Activated naive CD4-positive, alpha-beta T cell treated with anti-CD3 and anti-CD28 coated beads, Interleukin-2, amount 10 ng/mL, durations not matched to agents 7 days and 5 days (primary cell): ENCODE data around the gene PFDN4.

Experiments
- CTCF ChIA-PET: fragments of 350-600 bp; sonication (Branson Sonifier 250); formaldehyde crosslinking; loops from one replicate; lab custom pipeline; 2021; ENCODE audit warnings: antibody characterized with exemption; lab: Charles Lee
- DNase-seq: peaks from one replicate; pipeline ENCODE4 v3.0.0-alpha.2; 2020
- H3K27ac Mint-ChIP-seq: one replicate; pipeline ENCODE4 v1.8.0; 2021; ENCODE audit warnings: mild to moderate bottlenecking, moderate library complexity, mixed read lengths
- H3K27me3 Mint-ChIP-seq: one replicate; pipeline ENCODE4 v1.8.0; 2021; ENCODE audit warnings: mild to moderate bottlenecking, mixed read lengths
- H3K36me3 Mint-ChIP-seq: one replicate; pipeline ENCODE4 v1.8.0; 2021; ENCODE audit warnings: mixed read lengths
- H3K4me1 Mint-ChIP-seq: one replicate; pipeline ENCODE4 v1.8.0; 2021; ENCODE audit warnings: mixed read lengths
- H3K4me3 Mint-ChIP-seq: one replicate; pipeline ENCODE4 v1.8.0; 2021; ENCODE audit warnings: mild to moderate bottlenecking, moderate library complexity, mixed read lengths
- H3K9me3 Mint-ChIP-seq: one replicate; pipeline ENCODE4 v1.8.0; 2021; ENCODE audit warnings: mixed read lengths

The PFDN4 gene, protein sequence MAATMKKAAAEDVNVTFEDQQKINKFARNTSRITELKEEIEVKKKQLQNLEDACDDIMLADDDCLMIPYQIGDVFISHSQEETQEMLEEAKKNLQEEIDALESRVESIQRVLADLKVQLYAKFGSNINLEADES

DNA sequence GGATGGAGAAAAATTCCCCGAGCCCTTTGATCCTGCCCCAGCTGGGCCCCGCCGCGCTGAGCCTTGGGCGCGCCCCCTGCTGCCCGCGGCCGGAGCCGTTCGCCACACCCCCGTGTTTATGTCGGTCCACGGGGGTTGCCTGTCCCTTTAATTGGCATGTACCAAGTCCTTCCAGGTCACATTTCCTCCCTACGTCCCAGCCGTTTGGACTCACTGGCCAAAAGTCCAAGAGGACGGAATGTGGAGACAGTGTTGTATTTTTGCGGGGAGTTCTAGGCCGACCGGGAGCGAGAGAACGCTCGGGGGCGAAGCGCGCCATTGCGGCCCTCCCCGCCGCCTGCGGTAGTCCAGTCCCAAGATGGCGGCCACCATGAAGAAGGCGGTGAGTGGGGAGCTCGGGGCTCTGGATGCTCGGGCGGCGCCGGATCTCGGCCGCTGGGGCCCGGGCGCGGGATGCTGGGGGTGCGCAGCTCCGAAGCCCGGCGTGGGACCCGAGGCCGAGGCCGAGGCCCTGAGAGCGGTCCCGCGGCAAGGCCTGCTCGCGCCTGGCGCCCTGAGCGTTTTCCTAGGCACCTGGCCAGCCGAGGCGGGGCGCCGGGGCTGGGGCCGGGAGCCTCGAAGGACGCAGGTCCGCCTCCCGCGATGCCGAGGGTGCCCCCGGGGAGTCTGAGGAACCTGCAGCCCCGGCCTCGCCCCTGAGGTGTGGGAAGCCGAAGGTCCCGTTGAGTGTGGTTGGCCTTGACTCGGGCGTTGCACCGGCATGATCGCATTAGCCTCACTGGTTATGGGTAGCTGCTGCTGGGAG, at the start of gene PFDN4:
PFDN4 (plus strand) TSS at position 345 of the 805 bp plus-strand sequence; CDS start at position 359, 14 bp downstream.
- CTCF ChIA-PET: interaction anchor here (0.7 to 3.5 kb wide), 14 partner anchors 8 to 444 kb away, joined by 3 to 21 read pairs (median 4); no protein-coding TSS in a partner anchor
- Mint-ChIP-seq H3K9me3 (no peaks in the 10 kb centered on the region), H3K27me3 (peaks cover 6% of the 10 kb centered on the region), H3K36me3 (peaks cover 11% of the 10 kb centered on the region), H3K4me3 (peak within 1 kb of the TSS; percentile 89), H3K27ac (peak within 1 kb of the TSS; percentile 97), H3K4me1 (peaks cover 25% of the 10 kb centered on the region)
- DNase-seq: peak; percentile 82

DNA sequence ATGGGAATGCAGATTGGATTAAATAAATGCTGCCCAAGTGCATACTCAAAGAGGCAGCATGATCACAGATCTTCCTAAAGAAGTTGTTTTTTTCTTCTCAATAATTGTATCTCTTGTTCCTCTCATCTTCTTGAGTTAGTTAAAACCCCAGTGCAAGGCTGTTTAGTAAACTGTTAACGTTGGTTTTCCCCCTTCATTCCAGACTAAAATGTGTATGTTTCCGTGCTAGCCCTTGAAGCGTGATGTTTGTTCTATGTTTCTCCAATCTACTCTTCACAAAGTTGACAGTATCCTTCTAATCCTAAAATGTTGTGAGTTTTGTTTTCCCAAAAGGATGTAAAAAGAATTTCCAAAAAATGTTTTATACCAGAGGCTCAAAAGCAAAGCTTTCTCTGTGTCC, 49.7 kb upstream of the PFDN4 start:
- Mint-ChIP-seq H3K27ac (no peak overlapping the region), H3K4me3 (no peak overlapping the region), H3K9me3 (no peaks in the 10 kb centered on the region), H3K27me3 (peaks cover 28% of the 10 kb centered on the region), H3K36me3 (no peaks in the 10 kb centered on the region), H3K4me1 (no peaks in the 10 kb centered on the region)
- CTCF ChIA-PET: no interaction called here
- no peak for DNase-seq

DNA sequence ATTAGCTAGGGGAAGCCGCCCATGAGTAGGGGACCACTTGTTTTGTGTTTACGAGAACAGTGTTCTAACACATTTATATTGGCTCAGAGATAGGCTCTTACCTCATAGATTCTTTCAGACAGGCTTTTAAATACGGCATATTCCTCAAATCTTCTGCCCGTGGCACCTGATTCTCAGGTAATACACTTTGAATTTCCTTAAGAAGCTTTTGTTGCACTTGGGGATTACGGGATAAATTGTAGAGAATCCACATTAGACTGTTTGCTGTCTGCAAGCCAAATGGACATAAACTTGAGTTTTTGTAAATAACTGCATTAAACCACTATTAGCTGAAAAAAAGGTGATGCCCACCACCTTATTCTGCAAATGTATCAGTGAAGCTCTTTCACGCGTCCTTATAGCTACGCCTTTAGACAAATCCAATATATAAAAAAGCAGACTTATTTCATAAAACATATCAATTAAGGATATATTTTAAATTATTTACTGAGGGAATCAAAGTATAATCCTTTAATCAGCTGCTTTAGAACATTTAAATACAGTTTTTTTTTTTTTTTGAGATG, 49.0 kb upstream of the PFDN4 start:
- Mint-ChIP-seq H3K4me1 (no peaks in the 10 kb centered on the region), H3K27ac (no peak overlapping the region), H3K9me3 (no peaks in the 10 kb centered on the region), H3K36me3 (no peaks in the 10 kb centered on the region), H3K27me3 (peaks cover 29% of the 10 kb centered on the region), H3K4me3 (no peak overlapping the region)
- no peak for DNase-seq
- CTCF ChIA-PET: no interaction called here

DNA sequence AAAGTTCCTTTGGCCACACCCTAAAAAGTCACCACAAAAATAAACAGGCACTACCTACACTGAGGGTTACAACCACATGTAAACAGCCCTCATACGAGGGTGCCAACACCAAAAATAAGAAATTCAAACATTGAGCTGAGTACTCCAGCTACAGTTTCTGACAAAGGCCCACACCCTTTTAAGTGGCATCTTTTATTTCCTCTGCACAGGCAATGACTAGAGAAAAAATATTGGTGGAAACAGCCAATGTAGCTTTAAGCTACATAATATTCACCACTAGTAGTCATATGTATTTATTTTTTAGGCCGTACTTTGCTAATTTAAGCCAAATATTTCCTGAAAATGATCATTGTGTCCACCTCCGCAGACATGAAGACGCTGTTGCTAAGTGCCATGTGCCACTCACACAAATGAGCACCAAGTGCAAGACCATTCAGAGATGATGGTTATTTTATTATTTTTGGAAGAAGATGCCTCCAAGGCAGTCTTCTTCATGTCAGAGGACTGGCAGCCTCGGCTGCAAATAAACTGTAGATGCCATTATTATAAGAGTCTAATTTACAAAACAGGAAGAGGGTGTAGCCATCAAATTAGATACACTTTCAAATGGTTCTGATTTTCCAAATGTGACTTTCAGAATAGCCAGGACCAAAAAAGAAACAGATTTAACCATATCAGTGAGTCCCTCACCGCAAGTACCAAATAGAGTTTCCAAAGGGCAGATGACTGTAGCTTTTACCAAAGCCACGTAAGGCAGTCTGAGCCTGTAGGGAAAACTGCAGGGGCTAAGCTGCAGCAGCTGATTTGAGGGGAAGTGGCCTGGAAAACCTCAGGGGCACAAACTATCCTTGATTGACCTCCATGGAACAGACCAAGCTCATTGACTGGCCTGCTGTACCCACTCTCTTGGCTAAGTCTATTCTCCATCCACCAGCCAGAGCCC, 47.6 kb upstream of the PFDN4 start:
- Mint-ChIP-seq H3K36me3 (no peaks in the 10 kb centered on the region), H3K4me1 (no peaks in the 10 kb centered on the region), H3K27ac (no peak overlapping the region), H3K27me3 (peaks cover 40% of the 10 kb centered on the region), H3K4me3 (no peak overlapping the region), H3K9me3 (no peaks in the 10 kb centered on the region)
- DNase-seq: no peak
- CTCF ChIA-PET: interaction anchor here (0.9 kb wide), 1 partner anchor 56 kb away, joined by 3 read pairs; no protein-coding TSS in a partner anchor

DNA sequence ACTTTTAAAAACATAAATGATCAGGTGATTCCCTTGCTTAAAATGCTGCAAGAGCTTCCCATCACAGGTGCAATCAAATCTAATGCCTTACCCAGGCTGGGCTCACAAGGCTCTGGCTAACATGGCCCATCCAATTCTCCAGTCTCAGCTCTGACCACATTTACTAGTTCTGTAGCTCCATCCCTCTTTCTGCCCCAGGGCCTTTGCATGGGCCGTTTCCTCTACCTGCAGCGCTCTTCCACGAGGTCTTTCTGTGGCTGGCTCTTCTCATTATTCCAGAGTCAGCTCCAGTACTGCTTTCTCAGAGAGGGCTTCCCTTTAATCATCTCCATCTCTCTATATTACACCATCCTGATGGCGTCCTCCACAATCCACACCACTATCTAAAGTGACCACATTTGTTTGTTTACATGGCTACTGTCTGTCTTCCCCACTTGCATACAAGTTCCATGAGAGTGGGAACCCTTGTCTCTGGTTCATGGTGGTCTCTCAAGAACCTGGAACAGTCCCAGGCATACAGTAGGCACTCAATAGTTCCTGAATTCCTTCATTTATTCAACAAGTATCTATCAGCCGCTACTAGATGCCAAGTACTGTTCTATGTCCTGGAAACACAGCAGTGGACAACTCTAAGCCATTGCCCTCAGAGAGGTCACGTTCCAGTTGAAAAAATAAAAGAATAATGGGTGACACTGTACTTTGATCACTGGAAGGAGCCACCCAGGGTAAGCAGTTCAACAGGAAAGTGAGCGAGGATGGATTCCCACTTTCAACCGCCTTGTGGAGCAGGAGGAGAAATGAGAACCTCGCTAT, 46.7 kb upstream of the PFDN4 start:
- H3K9me3 Mint-ChIP-seq: no peaks in the 10 kb centered on the region
- no peaks in the 10 kb centered on the region for H3K36me3 Mint-ChIP-seq
- CTCF ChIA-PET: interaction anchor here (0.9 kb wide), 1 partner anchor 57 kb away, joined by 3 read pairs; no protein-coding TSS in a partner anchor
- no peak overlapping the region for H3K4me3 Mint-ChIP-seq
- H3K4me1 Mint-ChIP-seq: no peaks in the 10 kb centered on the region
- no peak overlapping the region for H3K27ac Mint-ChIP-seq
- peaks cover 43% of the 10 kb centered on the region for H3K27me3 Mint-ChIP-seq
- no peak for DNase-seq

DNA sequence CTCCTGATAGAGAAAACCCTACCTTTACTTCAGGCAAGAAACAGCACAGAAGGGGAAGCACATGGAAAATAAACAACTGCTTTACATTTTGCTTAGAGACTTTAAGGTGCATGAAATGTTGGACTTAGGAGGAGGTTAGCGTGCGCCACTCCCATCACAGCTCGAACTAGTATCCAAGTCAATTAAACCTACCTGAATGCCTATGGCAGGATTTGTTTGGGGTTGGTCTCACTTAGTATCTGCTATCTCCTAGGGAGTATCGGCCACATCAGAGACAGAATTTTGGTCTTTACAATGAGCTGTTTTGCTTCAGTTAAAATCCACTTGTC, 46.1 kb upstream of the PFDN4 start:
- CTCF ChIA-PET: no interaction called here
- no peak overlapping the region for H3K4me3 Mint-ChIP-seq
- H3K36me3 Mint-ChIP-seq: no peaks in the 10 kb centered on the region
- no peak for DNase-seq
- no peaks in the 10 kb centered on the region for H3K9me3 Mint-ChIP-seq
- H3K27me3 Mint-ChIP-seq: peaks cover 43% of the 10 kb centered on the region
- H3K27ac Mint-ChIP-seq: no peak overlapping the region
- H3K4me1 Mint-ChIP-seq: no peaks in the 10 kb centered on the region

DNA sequence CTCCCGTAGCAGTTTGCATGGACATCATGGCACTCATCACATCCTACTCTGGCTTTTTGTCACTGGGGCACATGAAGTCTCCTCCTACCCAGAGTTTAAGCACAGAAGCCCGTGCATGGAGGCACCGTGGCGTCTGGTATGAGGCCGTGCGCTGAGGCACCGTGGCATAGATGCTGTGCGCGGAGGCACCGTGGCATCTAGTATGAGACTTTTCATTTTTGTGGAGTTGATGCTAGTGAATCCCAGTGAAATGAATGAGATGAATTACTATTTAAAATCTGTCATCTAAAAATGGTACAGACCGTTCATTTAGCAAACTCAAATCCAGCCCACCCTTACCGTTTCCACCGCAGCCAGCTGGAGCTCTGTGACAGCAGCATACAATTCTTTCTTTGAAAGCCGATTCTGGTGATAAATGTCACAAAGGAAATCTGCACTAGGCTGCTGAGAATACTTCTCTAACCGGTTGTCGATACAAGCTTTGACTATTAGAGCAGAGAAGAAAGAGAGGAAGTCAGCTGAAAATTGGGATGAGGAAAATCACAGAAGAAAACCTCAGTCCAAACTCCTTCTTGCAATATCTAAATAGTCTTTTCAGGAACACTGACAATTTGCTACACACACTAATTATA, 45.4 kb upstream of the PFDN4 start:
- H3K9me3 Mint-ChIP-seq: no peaks in the 10 kb centered on the region
- no peak overlapping the region for H3K27ac Mint-ChIP-seq
- H3K4me1 Mint-ChIP-seq: no peaks in the 10 kb centered on the region
- CTCF ChIA-PET: no interaction called here
- no peaks in the 10 kb centered on the region for H3K36me3 Mint-ChIP-seq
- no peak for DNase-seq
- no peak overlapping the region for H3K4me3 Mint-ChIP-seq
- peaks cover 42% of the 10 kb centered on the region for H3K27me3 Mint-ChIP-seq

DNA sequence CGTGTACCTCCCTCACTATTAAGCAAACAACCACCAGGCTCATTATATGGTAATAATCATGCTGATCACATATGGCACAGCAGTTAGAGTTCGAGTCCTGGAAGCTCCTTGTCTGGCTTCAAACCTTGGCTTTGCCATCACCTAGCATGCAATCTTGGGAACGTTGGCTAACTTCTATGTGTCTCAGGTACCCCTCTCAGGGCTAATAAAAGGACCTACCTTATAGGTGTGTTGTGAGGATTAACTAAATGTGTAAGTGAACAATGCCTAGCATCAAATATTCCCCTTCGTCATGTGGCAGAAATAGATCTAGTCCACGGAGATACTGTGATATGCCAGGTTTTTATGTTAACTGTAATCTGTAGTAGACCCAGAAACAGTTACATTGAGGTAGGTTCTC, 44.5 kb upstream of the PFDN4 start:
- no peak overlapping the region for H3K27ac Mint-ChIP-seq
- H3K36me3 Mint-ChIP-seq: no peaks in the 10 kb centered on the region
- H3K4me1 Mint-ChIP-seq: no peaks in the 10 kb centered on the region
- H3K4me3 Mint-ChIP-seq: no peak overlapping the region
- CTCF ChIA-PET: interaction anchor here (1.5 kb wide), 1 partner anchor 37 kb away, joined by 4 read pairs; no protein-coding TSS in a partner anchor
- no peaks in the 10 kb centered on the region for H3K9me3 Mint-ChIP-seq
- H3K27me3 Mint-ChIP-seq: peaks cover 52% of the 10 kb centered on the region
- no peak for DNase-seq

DNA sequence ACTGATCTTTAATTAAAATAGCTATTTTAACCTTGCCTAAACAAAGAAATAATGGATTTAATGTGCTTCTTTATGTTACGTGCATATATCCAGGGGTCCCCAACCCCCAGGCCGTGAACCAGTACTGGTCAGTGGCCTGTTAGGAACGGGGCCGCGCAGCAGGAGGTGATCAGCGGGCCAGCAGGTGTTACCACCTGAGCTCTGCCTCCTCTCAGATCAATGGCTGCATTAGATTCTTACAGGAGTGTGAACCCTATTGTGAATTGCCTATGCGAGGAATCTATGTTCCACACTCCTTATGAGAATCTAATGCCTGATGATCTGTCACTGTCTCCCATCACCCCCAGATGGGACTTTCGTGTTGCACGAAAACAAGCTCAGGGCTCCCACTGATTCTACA, 42.9 kb upstream of the PFDN4 start:
- Mint-ChIP-seq H3K9me3 (no peaks in the 10 kb centered on the region), H3K4me3 (no peak overlapping the region), H3K4me1 (no peaks in the 10 kb centered on the region), H3K27me3 (peaks cover 66% of the 10 kb centered on the region), H3K36me3 (no peaks in the 10 kb centered on the region), H3K27ac (no peak overlapping the region)
- CTCF ChIA-PET: no interaction called here
- no peak for DNase-seq

DNA sequence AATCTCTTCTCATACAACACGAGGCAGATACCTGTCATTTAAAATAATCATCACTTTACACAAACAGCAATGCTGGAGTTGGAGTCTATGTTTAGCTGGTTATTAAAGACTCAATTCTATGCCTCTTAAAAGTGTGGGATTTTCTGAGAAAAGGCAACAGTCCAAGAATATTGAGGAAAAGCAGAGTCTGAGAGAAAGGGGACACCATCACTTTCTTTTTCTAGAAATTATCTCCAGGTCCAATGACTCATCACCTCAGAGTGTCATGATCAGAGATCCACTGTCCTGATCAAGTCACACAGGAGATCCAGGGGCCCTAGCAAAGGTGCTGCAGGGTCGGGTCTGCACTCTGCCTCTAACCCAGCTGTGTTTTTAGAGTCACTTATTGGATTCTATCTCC, 42.1 kb upstream of the PFDN4 start:
- no peaks in the 10 kb centered on the region for H3K9me3 Mint-ChIP-seq
- no peak overlapping the region for H3K27ac Mint-ChIP-seq
- peaks cover 71% of the 10 kb centered on the region for H3K27me3 Mint-ChIP-seq
- no peak for DNase-seq
- no peak overlapping the region for H3K4me3 Mint-ChIP-seq
- H3K4me1 Mint-ChIP-seq: no peaks in the 10 kb centered on the region
- no peaks in the 10 kb centered on the region for H3K36me3 Mint-ChIP-seq
- CTCF ChIA-PET: no interaction called here

DNA sequence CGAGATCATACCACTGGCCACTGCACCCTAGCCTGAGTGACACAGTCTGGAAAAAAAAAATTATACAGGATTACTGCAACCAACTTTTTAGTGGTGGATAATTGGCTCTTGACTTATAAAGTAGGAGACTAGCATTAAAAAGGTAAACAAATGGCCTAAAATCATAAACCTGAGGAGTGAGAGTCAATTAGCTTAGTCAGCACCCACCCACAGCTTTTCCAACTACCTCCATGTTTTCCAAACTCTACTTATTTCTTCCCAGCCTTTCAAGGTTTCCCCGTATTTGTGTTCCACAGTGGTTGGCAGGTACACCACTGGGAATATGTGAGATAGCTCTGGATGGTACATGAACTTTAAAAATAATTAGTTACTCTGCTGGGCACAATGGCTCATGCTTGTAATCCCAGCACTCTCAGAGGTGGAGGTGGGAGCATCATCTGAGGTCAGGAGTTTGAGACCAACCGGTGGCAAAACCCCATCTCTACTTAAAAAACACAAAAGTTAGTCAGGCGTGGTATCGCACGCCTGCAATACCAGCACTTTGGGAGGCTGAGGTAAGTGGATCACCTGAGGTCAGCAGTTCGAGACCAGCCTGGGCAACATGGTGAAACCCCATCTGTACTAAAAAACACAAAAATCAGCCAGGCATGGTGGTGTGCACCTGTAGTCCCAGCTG, 40.8 kb upstream of the PFDN4 start:
- Mint-ChIP-seq H3K4me3 (no peak overlapping the region), H3K27ac (no peak overlapping the region), H3K4me1 (no peaks in the 10 kb centered on the region), H3K27me3 (peaks cover 74% of the 10 kb centered on the region), H3K9me3 (no peaks in the 10 kb centered on the region), H3K36me3 (no peaks in the 10 kb centered on the region)
- DNase-seq: no peak
- CTCF ChIA-PET: no interaction called here

DNA sequence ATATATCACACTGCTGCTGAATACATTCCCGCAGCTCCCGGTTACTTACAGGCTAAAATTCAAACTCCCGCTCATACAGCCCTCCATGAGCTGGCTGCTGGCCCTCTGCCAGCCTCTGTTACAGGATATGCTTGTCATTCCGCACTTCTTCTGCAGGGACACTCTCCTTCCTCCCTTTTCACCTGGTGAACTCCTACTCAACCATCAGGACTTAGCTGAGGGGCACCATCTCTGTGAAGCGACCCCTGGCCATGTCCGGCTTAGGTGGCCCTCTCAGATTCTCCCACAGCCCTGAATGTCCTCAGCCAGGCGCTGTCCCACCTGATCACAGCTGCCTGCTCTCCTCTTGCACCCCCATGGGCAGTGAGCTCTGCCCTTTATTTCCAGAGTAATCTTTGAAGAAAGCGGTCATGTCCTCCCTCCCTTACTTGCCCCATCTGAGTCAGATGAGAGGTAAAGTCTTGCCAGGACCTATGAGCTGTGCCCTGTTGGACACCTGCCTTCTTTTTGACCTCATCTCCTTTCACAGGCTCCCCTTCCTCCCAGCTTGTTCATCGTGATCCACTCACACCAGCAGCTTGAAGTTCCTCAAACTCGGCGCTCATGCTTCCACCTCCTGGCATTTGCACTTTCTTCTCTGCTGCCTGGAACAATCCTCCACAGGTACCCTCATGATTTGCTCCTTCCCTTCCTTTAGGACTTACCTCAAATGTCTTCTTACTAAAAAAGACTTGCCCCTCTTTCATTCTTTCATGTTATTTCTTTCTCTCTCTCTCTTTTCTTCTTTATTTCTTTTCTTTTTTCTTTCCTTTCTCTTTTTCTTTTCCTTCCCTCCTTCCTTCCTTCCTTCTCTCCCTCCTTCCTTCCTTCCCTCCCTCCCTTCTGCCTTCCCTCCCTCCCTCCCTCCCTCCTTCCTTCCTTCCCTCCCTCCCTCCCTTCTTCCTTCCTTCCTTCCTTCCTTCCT, 39.7 kb upstream of the PFDN4 start:
- Mint-ChIP-seq H3K4me1 (peaks cover 9% of the 10 kb centered on the region), H3K4me3 (no peak overlapping the region), H3K9me3 (no peaks in the 10 kb centered on the region), H3K27me3 (peaks cover 75% of the 10 kb centered on the region), H3K27ac (no peak overlapping the region), H3K36me3 (no peaks in the 10 kb centered on the region)
- no peak for DNase-seq
- CTCF ChIA-PET: no interaction called here
